HG03342 (cell line): ENCODE results near the gene SLC6A13.

Experiments used
- ATAC-seq: cut with Tn5 transposase; IDR thresholded peaks from one replicate; pipeline ENCODE4 v1.9.1; 2021; ENCODE audit warnings: mild to moderate bottlenecking, moderate library complexity; ENCODE audit not compliant: unreplicated experiment

SLC6A13 gene

GRCh38 chr12:180445-180844 lies 82.2 kb downstream of the SLC6A13 start:
- no peak for ATAC-seq

- ATAC-seq, result no peak
These were observed 82.8 kb downstream of the SLC6A13 start for GRCh38 chr12:179885-180284.

- no peak for ATAC-seq
These were observed 83.3 kb downstream of the SLC6A13 start for GRCh38 chr12:179131-179884.

GRCh38 chr12:178829-179109 lies 83.9 kb downstream of the SLC6A13 start:
- no peak for ATAC-seq

GRCh38 chr12:177980-178828 lies 84.4 kb downstream of the SLC6A13 start:
- ATAC-seq, result no peak

GRCh38 chr12:177336-177979 lies 85.2 kb downstream of the SLC6A13 start:
- no peak for ATAC-seq

GRCh38 chr12:176321-177181 lies 86.1 kb downstream of the SLC6A13 start:
- ATAC-seq, result no peak

- no peak for ATAC-seq
These were observed 86.9 kb downstream of the SLC6A13 start for GRCh38 chr12:175759-176158.

GRCh38 chr12:175250-175649 lies 87.4 kb downstream of the SLC6A13 start:
- ATAC-seq, result no peak

GRCh38 chr12:174596-174995 lies 88.0 kb downstream of the SLC6A13 start:
- no peak for ATAC-seq

GRCh38 chr12:174124-174523 lies 88.5 kb downstream of the SLC6A13 start:
- ATAC-seq, result no peak

GRCh38 chr12:172732-173161 lies 89.9 kb downstream of the SLC6A13 start:
- no peak for ATAC-seq

GRCh38 chr12:171743-172676 lies 90.6 kb downstream of the SLC6A13 start:
- ATAC-seq, result no peak

- ATAC-seq, result no peak
These were observed 91.4 kb downstream of the SLC6A13 start for GRCh38 chr12:171276-171675.
